Astrocyte (in vitro differentiated cells and primary cell): ENCODE data around the gene TADA2A. TPM values are rescaled to one million over a fixed set of nuclear protein-coding genes. Genes with fewer than 3 reads are reported as not detected.
"Not testable (repeated sequence)": the region's sequence is repeated elsewhere in the genome, so short reads cannot be mapped to it uniquely, and the experiment has no call there.

Experiments used
- DNase-seq: peaks from one replicate; pipeline ENCODE4 v3.0.0-alpha.2; 2010; ENCODE audit warnings: low read depth
- FAIRE-seq: peaks from 2 replicates; lab custom pipeline; 2011; peaks lifted over from hg19 to GRCh38; lab: Jason Lieb, UNC
- H2AFZ ChIP-seq: 2 replicates; pipeline ENCODE4 v1.6.0; 2012; ENCODE audit warnings: low read depth, low read length, inconsistent platforms
- H3K27ac ChIP-seq: 2 replicates; pipeline ENCODE4 v1.5.1; 2011; ENCODE audit warnings: low read depth, low read length, inconsistent platforms
- H3K27me3 ChIP-seq: 2 replicates; pipeline ENCODE4 v1.6.0; 2011; ENCODE audit warnings: low read length, inconsistent platforms; ENCODE audit not compliant: insufficient read depth
- H3K36me3 ChIP-seq: 2 replicates; pipeline ENCODE4 v1.5.1; 2011; ENCODE audit warnings: low read length, inconsistent platforms; ENCODE audit not compliant: insufficient read depth
- H3K4me1 ChIP-seq: 2 replicates; pipeline ENCODE4 v1.5.1; 2011; ENCODE audit warnings: low read length, inconsistent platforms; ENCODE audit not compliant: insufficient read depth
- H3K4me2 ChIP-seq: 2 replicates; pipeline ENCODE4 v1.6.0; 2012; ENCODE audit warnings: low read length, inconsistent platforms
- H3K4me3 ChIP-seq: 2 replicates; pipeline ENCODE4 v1.5.1; 2011; ENCODE audit warnings: low read depth, mild to moderate bottlenecking, low read length, inconsistent platforms; ENCODE audit not compliant: insufficient read depth
- H3K79me2 ChIP-seq: 2 replicates; pipeline ENCODE4 v1.6.0; 2012; ENCODE audit warnings: mild to moderate bottlenecking, low read length, inconsistent platforms; ENCODE audit not compliant: insufficient read depth
- H3K9ac ChIP-seq: 2 replicates; pipeline ENCODE4 v1.6.0; 2012; ENCODE audit warnings: mild to moderate bottlenecking, low read length, inconsistent platforms
- H3K9me3 ChIP-seq: 2 replicates; pipeline ENCODE4 v1.5.1; 2012; ENCODE audit warnings: low read depth, mild to moderate bottlenecking, low read length, inconsistent platforms; ENCODE audit not compliant: insufficient read depth
- H4K20me1 ChIP-seq: 2 replicates; pipeline ENCODE4 v1.6.0; 2012; ENCODE audit warnings: low read length, inconsistent platforms; ENCODE audit not compliant: insufficient read depth
- H3K27ac Mint-ChIP-seq: one replicate; pipeline ENCODE4 v1.8.0; 2021; ENCODE audit warnings: mild to moderate bottlenecking, mixed read lengths; ENCODE audit not compliant: unreplicated experiment
- H3K27me3 Mint-ChIP-seq: one replicate; pipeline ENCODE4 v1.8.0; 2021; ENCODE audit warnings: low read depth, mixed read lengths; ENCODE audit not compliant: unreplicated experiment
- H3K36me3 Mint-ChIP-seq: one replicate; pipeline ENCODE4 v1.8.0; 2021; ENCODE audit warnings: low read depth, mixed read lengths; ENCODE audit not compliant: unreplicated experiment
- H3K4me1 Mint-ChIP-seq: one replicate; pipeline ENCODE4 v1.8.0; 2021; ENCODE audit warnings: low read depth, mixed read lengths; ENCODE audit not compliant: unreplicated experiment
- H3K4me3 Mint-ChIP-seq: one replicate; pipeline ENCODE4 v1.8.0; 2021; ENCODE audit warnings: mild to moderate bottlenecking, moderate library complexity, mixed read lengths; ENCODE audit not compliant: unreplicated experiment
- H3K9me3 Mint-ChIP-seq: one replicate; pipeline ENCODE4 v1.8.0; 2021; ENCODE audit warnings: mild to moderate bottlenecking, mixed read lengths; ENCODE audit not compliant: unreplicated experiment
- EZH2 ChIP-seq: IDR thresholded peaks from 2 replicates; pipeline ENCODE4 v1.6.1; 2012; ENCODE audit warnings: mild to moderate bottlenecking, low read length, inconsistent platforms; ENCODE audit not compliant: insufficient read depth
- total RNA-seq: library from RNA; stranded (reverse); gene quantifications from 2 replicates; pipeline ENCODE4 v1.2.1, GENCODE V29; 2021
- TF ChIP-seq, protein P1 (sequence below): IDR thresholded peaks from 2 replicates; pipeline ENCODE4 v1.5.1; 2011; ENCODE audit warnings: low read depth, mild to moderate bottlenecking, inconsistent platforms, low read length, moderate library complexity; ENCODE audit not compliant: insufficient read depth

TADA2A gene
- total RNA-seq, 1 donor from 2014 or later: 14.0 TPM

DNA sequence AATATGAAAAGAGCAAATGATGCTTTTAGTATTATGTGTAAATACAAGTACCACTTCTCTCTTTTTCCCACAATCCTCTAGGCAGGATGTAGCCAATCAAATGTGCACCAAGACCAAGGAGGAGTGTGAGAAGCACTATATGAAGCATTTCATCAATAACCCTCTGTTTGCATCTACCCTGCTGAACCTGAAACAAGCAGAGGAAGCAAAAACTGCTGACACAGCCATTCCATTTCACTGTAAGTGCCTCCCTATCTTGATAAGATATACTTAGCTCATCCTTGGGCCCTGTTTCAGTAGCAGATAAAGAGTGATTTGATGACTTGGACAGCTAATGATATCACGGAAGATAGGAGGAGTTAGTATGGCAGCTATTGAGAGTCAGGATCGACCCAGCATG is 33.7 kb downstream of the TADA2A start:
- Histone ChIP-seq H3K79me2 (no peaks in the 10 kb centered on the region), H4K20me1 (no peaks in the 10 kb centered on the region)

GRCh38 chr17:37441369-37442014 is 34.8 kb downstream of the TADA2A start:
- not testable (repeated sequence) for H3K4me3 Mint-ChIP-seq, H3K36me3 Mint-ChIP-seq, H4K20me1 ChIP-seq, H3K27me3 ChIP-seq, H3K27ac ChIP-seq, H3K4me1 ChIP-seq, DNase-seq, H3K4me1 Mint-ChIP-seq, FAIRE-seq, H3K27me3 Mint-ChIP-seq, H3K4me2 ChIP-seq, H2AFZ ChIP-seq, H3K9ac ChIP-seq, H3K9me3 ChIP-seq, H3K27ac Mint-ChIP-seq, H3K9me3 Mint-ChIP-seq, H3K79me2 ChIP-seq, H3K4me3 ChIP-seq
- peaks cover 39% of the 10 kb centered on the region for H3K36me3 ChIP-seq

More for the DNA sequence above, 33.7 kb downstream of the TADA2A start:
- H2AFZ ChIP-seq: no peak overlapping the region
- TF ChIP-seq, protein P1, sequence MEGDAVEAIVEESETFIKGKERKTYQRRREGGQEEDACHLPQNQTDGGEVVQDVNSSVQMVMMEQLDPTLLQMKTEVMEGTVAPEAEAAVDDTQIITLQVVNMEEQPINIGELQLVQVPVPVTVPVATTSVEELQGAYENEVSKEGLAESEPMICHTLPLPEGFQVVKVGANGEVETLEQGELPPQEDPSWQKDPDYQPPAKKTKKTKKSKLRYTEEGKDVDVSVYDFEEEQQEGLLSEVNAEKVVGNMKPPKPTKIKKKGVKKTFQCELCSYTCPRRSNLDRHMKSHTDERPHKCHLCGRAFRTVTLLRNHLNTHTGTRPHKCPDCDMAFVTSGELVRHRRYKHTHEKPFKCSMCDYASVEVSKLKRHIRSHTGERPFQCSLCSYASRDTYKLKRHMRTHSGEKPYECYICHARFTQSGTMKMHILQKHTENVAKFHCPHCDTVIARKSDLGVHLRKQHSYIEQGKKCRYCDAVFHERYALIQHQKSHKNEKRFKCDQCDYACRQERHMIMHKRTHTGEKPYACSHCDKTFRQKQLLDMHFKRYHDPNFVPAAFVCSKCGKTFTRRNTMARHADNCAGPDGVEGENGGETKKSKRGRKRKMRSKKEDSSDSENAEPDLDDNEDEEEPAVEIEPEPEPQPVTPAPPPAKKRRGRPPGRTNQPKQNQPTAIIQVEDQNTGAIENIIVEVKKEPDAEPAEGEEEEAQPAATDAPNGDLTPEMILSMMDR: no peak
- TF ChIP-seq EZH2: no peak
- DNase-seq: no peak
- no peaks in the 10 kb centered on the region for H3K27me3 Mint-ChIP-seq
- H3K4me3 ChIP-seq: no peak overlapping the region
- H3K4me1 Mint-ChIP-seq: no peaks in the 10 kb centered on the region
- no peak overlapping the region for H3K4me2 ChIP-seq
- H3K9ac ChIP-seq: no peak overlapping the region
- H3K27ac Mint-ChIP-seq: no peak overlapping the region
- H3K27ac ChIP-seq: no peak overlapping the region
- no peaks in the 10 kb centered on the region for H3K9me3 Mint-ChIP-seq
- H3K9me3 ChIP-seq: no peaks in the 10 kb centered on the region
- no peaks in the 10 kb centered on the region for H3K4me1 ChIP-seq
- H3K36me3 ChIP-seq: peaks cover 39% of the 10 kb centered on the region
- H3K4me3 Mint-ChIP-seq: no peak overlapping the region
- no peak for FAIRE-seq
- peaks cover 4% of the 10 kb centered on the region for H3K36me3 Mint-ChIP-seq
- no peaks in the 10 kb centered on the region for H3K27me3 ChIP-seq

DNA sequence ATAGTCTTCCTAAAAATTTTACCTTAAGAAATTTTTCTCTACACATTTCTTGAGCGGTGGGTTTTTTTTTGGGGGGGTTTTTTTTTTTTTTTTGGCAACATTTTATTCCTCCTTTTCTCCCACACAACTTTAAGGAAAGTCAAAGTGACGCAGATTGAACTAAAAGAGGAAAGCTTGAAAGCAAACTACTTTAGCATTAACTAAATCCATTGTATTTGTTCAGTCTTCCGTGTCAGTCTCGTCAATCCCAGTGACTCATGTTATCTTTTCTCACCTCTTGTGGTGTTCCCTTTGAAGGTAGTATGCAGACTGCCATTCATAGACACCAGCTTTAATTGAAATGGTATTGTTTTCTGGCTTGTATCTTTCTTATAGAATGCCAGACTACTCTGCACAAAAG is 39.3 kb downstream of the TADA2A start:
- FAIRE-seq (no peak), DNase-seq (peak; percentile 89)
- Mint-ChIP-seq H3K27me3 (no peaks in the 10 kb centered on the region), H3K4me1 (peaks cover 30% of the 10 kb centered on the region), H3K27ac (no peak overlapping the region), H3K9me3 (no peaks in the 10 kb centered on the region), H3K4me3 (no peak overlapping the region), H3K36me3 (peaks cover 10% of the 10 kb centered on the region)
- H3K4me3 ChIP-seq: no peak overlapping the region
- peak overlapping the region; percentile 8 for H3K4me2 ChIP-seq
- H3K79me2 ChIP-seq: no peaks in the 10 kb centered on the region
- H3K9ac ChIP-seq: no peak overlapping the region
- peak overlapping the region; percentile 34 for H3K27ac ChIP-seq
- no peak overlapping the region for H2AFZ ChIP-seq
- peaks cover 11% of the 10 kb centered on the region for H3K4me1 ChIP-seq
- H3K36me3 ChIP-seq: peaks cover 20% of the 10 kb centered on the region
- TF ChIP-seq, protein P1: no peak
- no peak for TF ChIP-seq EZH2
- no peaks in the 10 kb centered on the region for H3K27me3 ChIP-seq
- no peaks in the 10 kb centered on the region for H4K20me1 ChIP-seq
- no peaks in the 10 kb centered on the region for H3K9me3 ChIP-seq
